GM18861 (cell line): Measurements from ENCODE around the gene CYB5R3.
"Not testable (repeated sequence)": the region's sequence is repeated elsewhere in the genome, so short reads cannot be mapped to it uniquely, and the experiment has no call there.

Experiments
- ATAC-seq: cut with Tn5 transposase; IDR thresholded peaks from one replicate; pipeline ENCODE4 v1.9.1; 2021; ENCODE audit not compliant: unreplicated experiment

CYB5R3 gene

GRCh38 chr22:42608136-42608822 lies 40.9 kb downstream of the CYB5R3 start:
- no peak for ATAC-seq

DNA sequence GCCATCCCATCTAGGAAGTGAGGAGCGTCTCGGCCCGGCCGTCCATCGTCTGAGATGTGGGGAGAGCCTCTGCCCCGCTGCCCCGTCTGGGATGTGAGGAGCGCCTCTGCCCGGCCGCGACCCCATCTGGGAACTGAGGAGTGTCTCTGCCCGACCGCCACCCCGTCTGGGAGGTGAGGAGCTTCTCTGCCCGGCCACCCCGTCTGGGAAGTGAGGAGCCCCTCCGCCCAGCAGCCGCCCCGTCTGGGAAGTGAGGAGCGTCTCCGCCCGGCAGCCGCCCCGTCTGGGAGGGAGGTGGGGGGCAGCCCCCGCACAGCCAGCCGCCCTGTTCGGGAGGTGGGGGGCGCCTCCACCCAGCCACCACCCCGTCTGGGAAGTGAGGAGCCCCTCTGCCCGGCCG lies 41.6 kb downstream of the CYB5R3 start:
- ATAC-seq, result not testable (repeated sequence)

DNA sequence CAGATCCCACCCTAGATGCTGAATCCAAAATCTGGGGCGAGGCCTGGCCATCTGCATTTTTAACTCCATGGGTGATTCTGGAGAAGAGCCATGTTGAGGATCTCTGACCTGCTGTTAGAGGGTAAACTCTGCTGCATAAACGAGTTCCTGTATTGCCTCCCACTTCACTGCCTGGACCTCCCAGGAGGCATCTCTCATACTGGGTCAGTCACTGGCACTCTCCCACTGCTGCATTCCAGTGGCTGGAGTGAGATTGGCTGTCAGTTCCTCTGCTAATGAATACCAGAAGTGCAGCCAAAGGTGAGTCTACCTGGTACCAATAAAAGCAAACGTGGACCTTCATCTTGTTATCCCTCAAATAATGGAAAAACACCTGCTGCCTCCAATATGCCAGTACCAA lies 44.8 kb downstream of the CYB5R3 start:
- no peak for ATAC-seq

DNA sequence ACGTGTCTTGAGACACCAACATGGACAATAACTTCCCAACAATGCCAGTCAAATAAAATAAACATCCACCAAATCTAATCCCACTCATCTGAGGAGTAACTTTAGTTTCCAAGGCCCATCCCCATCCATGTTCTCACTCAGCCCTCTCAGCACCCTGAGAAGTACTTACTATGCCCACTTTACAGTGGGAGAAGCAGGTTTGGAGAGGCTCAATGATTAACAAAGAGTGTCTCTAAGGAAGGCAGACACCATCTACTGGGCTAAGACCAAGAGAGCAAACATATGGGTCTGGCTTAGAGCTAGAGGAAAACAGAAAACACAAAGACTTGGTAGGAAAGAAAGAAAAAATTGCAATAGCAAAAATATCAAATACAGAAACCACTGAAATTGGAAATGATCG lies 45.8 kb downstream of the CYB5R3 start:
- no peak for ATAC-seq

DNA sequence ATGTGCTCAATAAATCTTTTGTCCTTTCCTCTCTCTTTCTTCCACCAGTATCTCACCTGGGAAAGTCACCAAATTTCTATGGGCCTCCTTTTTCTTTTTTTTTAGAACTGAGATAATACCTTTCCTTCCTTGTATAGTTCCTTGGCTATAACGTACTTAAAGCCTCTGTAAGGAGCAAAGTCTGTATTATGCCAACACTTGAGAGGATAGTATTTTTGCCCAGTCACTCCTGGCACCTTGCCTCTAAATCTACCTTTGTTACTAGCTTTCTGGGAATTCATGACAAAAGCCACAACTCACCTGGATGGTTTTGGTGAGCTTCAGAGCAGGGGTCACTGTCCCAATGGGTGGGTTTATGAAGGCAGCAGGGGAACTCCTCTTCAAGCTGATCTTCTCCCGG lies 46.7 kb downstream of the CYB5R3 start:
- ATAC-seq, result no peak

GRCh38 chr22:42601879-42602465 lies 47.2 kb downstream of the CYB5R3 start:
- ATAC-seq, result no peak

DNA sequence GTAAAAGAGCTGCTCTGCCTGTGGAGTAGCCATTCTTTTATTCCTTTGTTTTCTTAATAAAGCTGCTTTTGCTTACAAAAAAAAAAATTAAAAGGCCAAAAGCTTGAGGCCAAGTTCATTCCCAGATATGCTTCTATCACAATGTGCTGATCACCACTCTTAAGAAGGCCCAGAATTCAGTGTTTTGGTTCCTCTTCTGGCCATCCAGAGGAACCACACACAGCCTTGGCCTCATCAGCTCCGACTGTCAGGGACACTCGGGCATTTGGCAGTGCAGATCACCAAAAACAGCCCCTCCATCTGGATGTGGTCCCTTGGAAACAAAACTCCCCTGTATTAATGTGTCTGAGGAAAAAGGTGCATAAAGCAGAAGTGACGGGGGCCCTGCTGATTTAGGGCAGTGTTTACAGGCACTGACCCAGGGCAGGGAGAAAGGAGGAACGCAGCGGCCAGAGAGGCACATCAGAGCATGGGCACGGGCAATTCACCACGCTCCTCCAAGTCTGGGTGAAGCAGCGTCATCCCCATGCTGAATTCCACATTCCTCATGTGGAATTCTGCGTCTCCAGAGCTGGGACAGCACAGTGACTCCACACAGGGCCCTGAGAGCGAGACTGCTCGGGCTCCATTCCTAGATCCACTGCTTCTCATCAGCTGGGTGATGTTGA lies 52.2 kb downstream of the CYB5R3 start:
- ATAC-seq, result no peak

DNA sequence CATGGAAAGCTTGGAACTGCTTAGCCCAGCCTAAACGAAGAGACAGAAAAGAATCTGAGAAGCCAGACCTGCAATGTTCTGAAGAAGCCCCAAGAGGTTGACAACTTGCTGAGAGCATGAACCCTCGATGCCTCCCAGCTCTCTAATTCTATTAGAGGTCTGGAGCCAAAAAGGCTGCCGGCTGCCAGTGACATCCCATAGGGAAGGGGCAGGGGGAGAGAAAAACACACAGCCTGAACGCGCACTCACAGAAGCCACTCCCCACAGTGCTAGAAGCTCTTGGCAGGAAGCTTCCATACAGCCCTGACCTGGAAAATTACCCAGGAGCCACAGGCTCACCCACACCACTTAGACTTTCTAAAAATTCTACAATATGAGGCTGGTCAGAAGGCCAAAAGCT lies 52.9 kb downstream of the CYB5R3 start:
- no peak for ATAC-seq

GRCh38 chr22:42595434-42595833 lies 53.8 kb downstream of the CYB5R3 start:
- ATAC-seq, result no peak

DNA sequence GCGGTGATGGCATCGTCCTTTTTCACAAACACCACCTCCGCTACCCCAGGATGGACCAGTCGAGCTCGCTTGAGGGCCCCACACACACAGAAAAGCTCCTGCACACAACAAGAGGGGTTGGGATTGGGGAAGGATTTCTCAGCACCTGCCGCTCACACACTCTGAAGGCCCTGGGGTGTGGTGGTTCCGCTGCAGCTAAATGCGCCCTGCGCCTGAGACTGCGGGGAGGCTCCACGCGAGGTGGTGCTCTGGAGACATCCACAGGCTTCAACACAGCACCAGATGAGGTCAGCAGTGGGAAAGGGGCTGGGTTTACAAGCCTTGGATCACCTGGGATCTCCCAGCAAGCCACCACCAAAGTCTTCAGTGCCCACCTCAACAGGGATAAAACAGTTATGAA lies 57.2 kb downstream of the CYB5R3 start:
- ATAC-seq, result no peak

- no peak for ATAC-seq
Observed at GRCh38 chr22:42587588-42588175, 61.5 kb downstream of the CYB5R3 start.

GRCh38 chr22:42586381-42586780 lies 62.8 kb downstream of the CYB5R3 start:
- no peak for ATAC-seq

DNA sequence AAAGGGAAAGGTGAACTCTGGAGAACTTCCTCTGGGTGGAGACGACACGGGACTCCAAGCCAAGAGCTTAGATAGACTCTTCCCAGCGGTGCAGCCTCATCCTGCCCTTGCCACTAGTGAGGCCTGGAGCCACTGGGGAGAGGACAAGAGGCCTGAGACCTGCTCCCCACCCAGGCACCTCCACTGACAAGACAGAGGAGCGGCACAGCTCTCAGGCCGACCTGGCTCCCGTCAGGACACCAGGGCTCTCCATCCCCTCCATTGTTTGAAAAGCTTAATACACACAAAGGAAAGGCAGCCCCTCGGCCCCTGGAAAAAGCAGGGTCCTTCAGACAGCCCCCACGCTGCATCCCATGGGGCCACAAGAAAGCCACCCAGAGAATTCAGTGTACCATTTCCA lies 64.1 kb downstream of the CYB5R3 start:
- ATAC-seq, result no peak

- no peak for ATAC-seq
Observed at GRCh38 chr22:42584364-42584940, 64.7 kb downstream of the CYB5R3 start.

- no peak for ATAC-seq
Observed at GRCh38 chr22:42582987-42583386, 66.2 kb downstream of the CYB5R3 start.

- ATAC-seq, result no peak
Observed at GRCh38 chr22:42581762-42582716, 67.2 kb downstream of the CYB5R3 start.

GRCh38 chr22:42581194-42581761 lies 67.9 kb downstream of the CYB5R3 start:
- not testable (repeated sequence) for ATAC-seq

DNA sequence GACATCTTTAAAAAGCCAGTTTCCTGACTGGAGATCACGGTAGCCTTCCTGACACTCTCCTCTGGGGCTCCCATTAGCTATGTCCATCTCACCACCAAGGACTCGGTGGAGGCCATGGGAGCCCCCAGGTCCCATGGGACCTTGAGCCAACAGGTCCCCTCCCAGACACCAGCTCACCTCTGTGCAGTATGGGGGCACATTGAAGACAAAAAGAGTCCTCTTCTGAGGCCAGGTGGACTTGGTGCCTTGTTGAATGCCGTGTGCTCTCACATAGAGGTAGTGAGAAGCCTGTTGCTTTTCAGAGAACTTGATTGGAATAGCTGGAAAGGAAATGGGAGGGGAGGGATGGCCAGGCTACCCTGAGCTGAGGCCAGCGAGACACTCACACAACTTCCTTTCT lies 69.2 kb downstream of the CYB5R3 start:
- ATAC-seq, result not testable (repeated sequence)

DNA sequence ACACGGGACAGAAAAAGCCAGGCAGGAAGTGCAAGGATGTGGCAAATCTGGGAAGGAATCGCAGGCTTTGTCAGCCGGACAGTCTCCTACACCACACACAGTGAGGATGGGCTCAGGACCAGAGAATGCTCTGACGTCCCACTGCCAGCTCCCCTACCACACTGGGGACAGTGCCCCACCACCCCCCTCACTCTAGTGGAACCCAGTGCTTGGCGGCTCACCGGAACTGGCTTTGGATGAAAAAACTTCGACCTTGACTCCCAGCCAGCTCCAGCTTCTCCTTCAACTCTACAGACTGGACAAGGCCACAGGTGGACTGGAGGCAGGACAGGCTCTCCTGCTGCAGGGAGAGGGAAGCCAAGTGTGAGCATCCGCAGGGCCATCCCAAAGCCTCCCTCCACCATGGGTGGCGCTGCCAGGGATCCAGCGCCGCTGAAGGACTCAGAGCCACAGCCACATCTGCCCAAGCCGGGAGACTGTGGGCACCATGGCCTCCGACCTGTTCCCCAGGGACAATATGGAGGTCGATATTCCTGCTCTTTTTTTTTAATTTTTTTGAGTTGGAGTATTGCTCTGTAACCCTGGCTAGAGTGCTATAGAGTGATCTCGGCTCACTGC lies 71.5 kb downstream of the CYB5R3 start:
- no peak for ATAC-seq

- ATAC-seq, result not testable (repeated sequence)
Observed at GRCh38 chr22:42577141-42577540, 72.1 kb downstream of the CYB5R3 start.
